ENCODE measurements around the gene HIPK1. TPM values are rescaled to one million over a fixed set of nuclear protein-coding genes. Genes with fewer than 3 reads are reported as not detected.

HIPK1 gene
- total RNA-seq, 5 donors from 2014 or later (not counting 1 experiment from before 2014, with no cell fraction given), result 99.5 to 189 (median 103) TPM

DNA sequence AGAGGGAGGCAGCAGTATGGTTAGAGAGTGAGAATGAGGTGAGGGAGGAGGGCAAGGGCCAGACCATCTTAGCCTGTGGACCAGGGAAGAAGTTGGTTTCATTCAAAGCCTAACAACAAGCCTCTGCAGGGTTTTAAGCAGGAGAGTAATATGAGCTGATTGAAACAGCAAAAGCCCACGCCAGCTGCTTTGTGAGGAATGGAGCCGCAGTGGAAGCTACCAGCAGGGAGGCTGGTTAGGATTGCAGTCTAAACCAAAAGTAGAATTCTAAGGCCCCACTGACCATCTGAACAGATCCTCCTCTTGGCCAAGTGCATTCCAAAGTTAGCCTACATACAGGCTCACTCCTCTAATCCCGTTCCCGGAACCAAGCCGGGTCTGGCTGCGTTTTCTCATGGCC is 94.9 kb downstream of the HIPK1 start:
- H3K4me1 Mint-ChIP-seq, result no peaks in the 10 kb centered on the region
- H3K27ac ChIP-seq (ENCODE audit: low read length), result no peak overlapping the region
- no peak for DNase-seq
- no peak for ATAC-seq (replicated peaks in 1 of 4)
- H3K9me3 Mint-ChIP-seq, result peaks cover 0 to 9% (median 0%) of the 10 kb centered on the region in 3 donors
- H3K27ac Mint-ChIP-seq, result no peak overlapping the region
- H3K27me3 ChIP-seq (replicated peaks in 1 of 2; ENCODE audit: control insufficient read depth in 2 of 2, extremely low read depth in 1 of 2, insufficient read depth in 2 of 2, low read length in 1 of 2), result peaks cover 0 to 6% of the 10 kb centered on the region in 2 experiments
- H3K4me1 ChIP-seq (ENCODE audit: control insufficient read depth in 1 of 2, extremely low read depth in 1 of 2, insufficient read depth in 2 of 2, low read length in 2 of 2), result no peaks in the 10 kb centered on the region
- no peaks in the 10 kb centered on the region for H3K36me3 ChIP-seq (ENCODE audit: control insufficient read depth in 2 of 2, extremely low read depth in 1 of 2, insufficient read depth in 1 of 2, low read length in 1 of 2)
- H3K27me3 Mint-ChIP-seq, result peaks cover 0 to 3% of the 10 kb centered on the region in 2 donors
- ChIA-PET CTCF (interaction anchor here in 1 of 2 donors (0.5 to 0.6 kb wide), 3 partner anchors 233 to 1308 kb away, joined by 3 to 4 read pairs (median 4); no protein-coding TSS in a partner anchor), POLR2A (interaction anchor here (0.6 kb wide), 3 partner anchors 11 to 981 kb away, joined by 4 to 7 read pairs (median 5); no protein-coding TSS in a partner anchor)
- no CpG with 5 or more reads among the region's 6 CpGs for WGBS (ENCODE audit: insufficient coverage)
- H3K36me3 Mint-ChIP-seq, result peaks cover 3% of the 10 kb centered on the region
- no peak overlapping the region for H3K4me3 Mint-ChIP-seq
- H3K9me3 ChIP-seq, result no peaks in the 10 kb centered on the region
- H3K4me3 ChIP-seq (ENCODE audit: control insufficient read depth in 1 of 2, extremely low read depth in 1 of 2, low read length in 1 of 2), result no peak overlapping the region

DNA sequence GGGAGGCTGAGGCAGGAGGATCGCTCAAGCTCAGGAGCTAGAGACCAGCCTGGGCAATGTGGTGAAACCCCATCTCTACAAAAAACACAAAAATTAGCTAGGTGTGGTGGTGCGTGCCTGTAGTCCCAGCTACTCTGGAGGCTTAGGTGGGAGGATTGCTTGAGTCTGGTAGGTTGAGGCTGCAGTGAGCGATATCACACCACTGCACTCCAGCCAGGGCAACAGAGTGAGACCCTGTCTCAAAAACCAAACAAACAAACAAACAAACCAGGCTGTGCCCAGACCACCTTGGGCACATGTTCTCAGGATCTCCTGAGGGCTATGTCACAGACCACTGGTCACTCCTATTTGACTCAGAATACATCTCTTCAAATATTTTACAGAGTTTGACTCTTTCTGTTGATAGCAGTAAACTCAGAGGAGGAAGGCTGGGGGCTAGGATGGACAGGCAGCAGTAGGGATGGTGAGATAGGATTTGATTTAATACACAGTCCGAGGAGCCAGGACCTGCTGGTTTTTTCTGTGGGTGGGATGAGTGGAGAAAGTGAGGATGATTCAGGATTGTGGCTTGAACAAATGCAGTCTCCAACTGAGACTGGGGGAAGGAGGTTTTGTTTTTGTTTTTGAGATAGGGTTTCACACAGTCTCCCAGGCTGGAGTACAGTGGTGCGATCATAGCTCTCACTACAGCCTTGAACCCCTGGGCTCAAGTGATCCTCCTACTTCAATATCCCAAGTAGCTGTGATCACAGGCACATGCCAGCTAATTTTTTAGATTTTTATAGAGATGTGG is 96.7 kb downstream of the HIPK1 start:
- Histone ChIP-seq H3K27me3 (replicated peaks in 1 of 2; ENCODE audit: control insufficient read depth in 2 of 2, extremely low read depth in 1 of 2, insufficient read depth in 2 of 2, low read length in 1 of 2) (no peaks in the 10 kb centered on the region), H3K36me3 (ENCODE audit: control insufficient read depth in 2 of 2, extremely low read depth in 1 of 2, insufficient read depth in 1 of 2, low read length in 1 of 2) (no peaks in the 10 kb centered on the region), H3K4me1 (ENCODE audit: control insufficient read depth in 1 of 2, extremely low read depth in 1 of 2, insufficient read depth in 2 of 2, low read length in 2 of 2) (no peaks in the 10 kb centered on the region), H3K27ac (ENCODE audit: low read length) (no peak overlapping the region), H3K9me3 (no peaks in the 10 kb centered on the region), H3K4me3 (ENCODE audit: control insufficient read depth in 1 of 2, extremely low read depth in 1 of 2, low read length in 1 of 2) (no peak overlapping the region)
- Mint-ChIP-seq H3K4me1 (no peaks in the 10 kb centered on the region), H3K9me3 (no peaks in the 10 kb centered on the region), H3K36me3 (no peaks in the 10 kb centered on the region), H3K4me3 (no peak overlapping the region), H3K27me3 (peaks cover 0 to 3% of the 10 kb centered on the region in 2 donors), H3K27ac (no peak overlapping the region)
- POLR2A ChIA-PET, result no interaction called here
- CTCF ChIA-PET, result interaction anchor here in 1 of 2 donors (0.6 kb wide), 1 partner anchor 134 kb away, joined by 4 read pairs; no protein-coding TSS in a partner anchor
- ATAC-seq (replicated peaks in 1 of 4) (no peak), DNase-seq (no peak)
- 100% methylated on average over 1 of the region's 5 CpGs for WGBS (ENCODE audit: insufficient coverage)

DNA sequence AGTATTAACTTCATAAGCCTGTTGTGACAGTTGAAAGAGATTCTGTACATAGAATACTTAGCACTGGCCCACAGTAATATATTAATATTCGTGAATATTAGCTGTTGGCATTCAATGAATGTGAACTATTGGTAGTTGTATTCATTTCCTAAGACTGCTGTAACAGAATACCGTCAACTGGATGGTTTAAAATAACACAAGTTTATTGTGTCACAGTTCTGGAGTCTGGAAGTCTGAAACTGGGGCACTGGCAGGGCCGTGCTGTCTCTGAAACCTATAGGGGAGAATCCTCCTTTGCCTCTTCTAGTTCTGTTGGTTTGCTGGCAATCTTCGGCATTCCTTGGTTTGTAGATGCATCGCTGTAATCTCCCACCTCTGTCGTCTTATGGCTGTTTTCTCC is 97.7 kb downstream of the HIPK1 start:
- no peaks in the 10 kb centered on the region for H3K4me1 Mint-ChIP-seq
- whole genome bisulfite sequencing (ENCODE audit: insufficient coverage), result 80% methylated on average over 1 of the region's 6 CpGs
- no peak overlapping the region for H3K4me3 Mint-ChIP-seq
- DNase-seq (no peak), ATAC-seq (replicated peaks in 1 of 4) (no peak)
- no peaks in the 10 kb centered on the region for H3K9me3 Mint-ChIP-seq
- H3K36me3 Mint-ChIP-seq, result no peaks in the 10 kb centered on the region
- H3K27ac Mint-ChIP-seq, result no peak overlapping the region
- Histone ChIP-seq H3K36me3 (ENCODE audit: control insufficient read depth in 2 of 2, extremely low read depth in 1 of 2, insufficient read depth in 1 of 2, low read length in 1 of 2) (no peaks in the 10 kb centered on the region), H3K27me3 (replicated peaks in 1 of 2; ENCODE audit: control insufficient read depth in 2 of 2, extremely low read depth in 1 of 2, insufficient read depth in 2 of 2, low read length in 1 of 2) (no peaks in the 10 kb centered on the region), H3K9me3 (no peaks in the 10 kb centered on the region), H3K27ac (ENCODE audit: low read length) (no peak overlapping the region), H3K4me3 (ENCODE audit: control insufficient read depth in 1 of 2, extremely low read depth in 1 of 2, low read length in 1 of 2) (no peak overlapping the region), H3K4me1 (ENCODE audit: control insufficient read depth in 1 of 2, extremely low read depth in 1 of 2, insufficient read depth in 2 of 2, low read length in 2 of 2) (no peaks in the 10 kb centered on the region)
- ChIA-PET CTCF (interaction anchor here in 1 of 2 donors (0.6 kb wide), 1 partner anchor 134 kb away, joined by 4 read pairs; no protein-coding TSS in a partner anchor), POLR2A (no interaction called here)
- peaks cover 0 to 3% of the 10 kb centered on the region in 2 donors for H3K27me3 Mint-ChIP-seq

Other genes with a start within 250 kb of the HIPK1 start
- gene PHTF1, start 169.8 kb upstream of the HIPK1 start, total RNA-seq, result 10 to 100 TPM in 2 of 5 donors, 1 to 10 TPM in 3; 5.9 to 10.5 (median 9.2) TPM
- gene RSBN1, start 116.8 kb upstream of the HIPK1 start, total RNA-seq, result 10 to 100 TPM; 43.9 to 49.9 (median 45.1) TPM
- gene PTPN22, start 57.6 kb upstream of the HIPK1 start, total RNA-seq, result 10 to 100 TPM; 25.6 to 45.9 (median 26.6) TPM
- gene BCL2L15, start 41.7 kb upstream of the HIPK1 start, total RNA-seq, result 1 to 10 TPM; 1.2 to 5.8 (median 1.7) TPM
- gene AP4B1, start 24.5 kb upstream of the HIPK1 start, total RNA-seq, result 10 to 100 TPM; 57.8 to 66.4 (median 61.5) TPM
- gene DCLRE1B, start 24.0 kb upstream of the HIPK1 start, total RNA-seq, result 1 to 10 TPM; 5.6 to 6.1 (median 5.9) TPM
- gene OLFML3, start 50.1 kb downstream of the HIPK1 start, total RNA-seq, result 1 to 10 TPM in 1 of 5 donors, under 1 TPM in 4; 0.23 to 1.2 (median 0.63) TPM
- gene SYT6, start 224.5 kb downstream of the HIPK1 start, total RNA-seq, result under 1 TPM in 3 of 5 donors, not detected in 2; 0.12 to 0.20 (median 0.18) TPM